HT-29 (cell line): ENCODE data around the gene RBM17. TPM values are rescaled to one million over a fixed set of nuclear protein-coding genes. Genes with fewer than 3 reads are reported as not detected.
"Not testable (repeated sequence)": the region's sequence is repeated elsewhere in the genome, so short reads cannot be mapped to it uniquely, and the experiment has no call there.

ENCODE experiments used
- DNase-seq: peaks from one replicate; pipeline ENCODE4 v3.0.0-alpha.2; 2015; ENCODE audit warnings: low spot score
- total RNA-seq: library from RNA; depleted of rRNA; stranded (reverse); fragments of >200 nt; shearing (Covaris generic); gene quantifications from 2 replicates; pipeline ENCODE4 v1.2.3, GENCODE V29; 2014; rRNA removed

The RBM17 gene
- total RNA-seq, result 47.7 and 48.7 TPM in 2 replicates

DNA sequence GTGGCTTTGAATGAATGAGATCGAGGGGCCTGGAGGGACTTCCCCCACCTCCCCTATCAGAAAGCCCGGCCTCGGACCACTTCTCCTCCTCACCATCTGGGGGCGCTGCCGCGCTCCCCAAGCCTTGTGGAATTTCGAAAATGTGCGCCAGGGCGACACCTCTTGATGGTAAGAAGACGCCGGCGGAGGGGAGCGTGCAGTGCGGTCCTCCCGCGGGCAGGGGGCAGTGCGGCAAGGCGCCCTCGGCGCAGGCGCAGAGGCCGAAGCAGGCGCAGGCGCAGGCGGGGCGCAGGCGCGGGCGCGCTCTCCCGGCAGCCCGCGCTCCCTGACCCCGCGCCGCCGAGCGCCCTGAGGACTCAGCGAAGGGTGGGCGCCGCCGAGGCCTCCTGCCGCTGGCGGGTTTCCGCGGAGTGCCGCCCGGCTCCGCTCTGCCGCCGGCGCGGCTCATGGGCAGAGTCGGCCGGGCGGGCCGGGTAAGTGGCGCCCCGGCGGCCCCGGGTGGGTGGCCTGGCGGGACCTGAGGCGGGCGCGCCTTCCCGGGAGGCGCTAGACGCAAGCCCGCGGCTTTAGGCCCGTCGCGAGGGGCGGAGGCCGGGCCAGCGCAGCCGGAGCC is at the start of gene RBM17:
TSS of gene RBM17 (plus strand) at position 314 of the 613 bp plus-strand sequence. CDS start 8,032 bp downstream, outside the sequence.
- peak; percentile 96 for DNase-seq

DNA sequence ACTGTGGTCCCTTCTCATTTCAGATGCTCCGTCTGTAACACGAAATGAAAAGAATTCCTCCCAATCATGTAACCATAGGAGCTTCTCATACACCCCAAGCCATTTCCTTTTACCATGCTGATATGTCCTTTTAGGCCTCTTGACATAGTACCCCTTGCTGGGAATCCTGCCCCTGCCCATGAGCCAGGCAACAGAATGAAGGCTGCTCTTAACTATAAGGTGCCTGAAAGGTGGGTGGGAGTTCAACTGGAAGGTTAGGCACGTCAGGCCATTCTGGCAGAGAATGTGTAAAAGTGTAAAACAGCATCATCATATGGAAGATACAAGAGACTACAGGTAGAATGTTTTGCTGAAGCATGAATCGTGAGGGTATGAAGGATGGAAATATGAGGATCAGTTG is 49.1 kb upstream of the RBM17 start:
- no peak for DNase-seq

- no peak for DNase-seq
These were observed 48.6 kb upstream of the RBM17 start for GRCh38 chr10:6040205-6040604.

- not testable (repeated sequence) for DNase-seq
These were observed 45.5 kb upstream of the RBM17 start for GRCh38 chr10:6043377-6043776.

DNA sequence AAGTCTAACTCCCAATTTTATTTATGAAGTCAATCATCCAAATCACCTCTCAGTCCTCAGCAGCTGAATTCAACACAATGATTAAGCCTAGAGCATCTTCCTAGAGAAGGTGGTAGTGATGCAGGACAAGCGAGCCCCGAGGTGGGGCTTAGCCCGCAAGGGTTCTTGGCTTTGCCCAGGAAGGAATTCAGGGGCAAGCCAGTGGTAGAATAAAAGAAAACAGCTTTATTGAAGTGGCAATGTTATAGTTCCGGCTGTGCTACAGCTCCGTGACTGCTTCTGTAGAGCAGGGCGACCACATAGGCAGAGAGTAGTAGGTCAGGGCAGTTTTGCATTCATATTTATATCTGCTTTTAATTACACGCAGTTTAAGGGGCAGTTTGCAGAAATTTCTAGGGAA is 44.8 kb upstream of the RBM17 start:
- DNase-seq, result no peak

DNA sequence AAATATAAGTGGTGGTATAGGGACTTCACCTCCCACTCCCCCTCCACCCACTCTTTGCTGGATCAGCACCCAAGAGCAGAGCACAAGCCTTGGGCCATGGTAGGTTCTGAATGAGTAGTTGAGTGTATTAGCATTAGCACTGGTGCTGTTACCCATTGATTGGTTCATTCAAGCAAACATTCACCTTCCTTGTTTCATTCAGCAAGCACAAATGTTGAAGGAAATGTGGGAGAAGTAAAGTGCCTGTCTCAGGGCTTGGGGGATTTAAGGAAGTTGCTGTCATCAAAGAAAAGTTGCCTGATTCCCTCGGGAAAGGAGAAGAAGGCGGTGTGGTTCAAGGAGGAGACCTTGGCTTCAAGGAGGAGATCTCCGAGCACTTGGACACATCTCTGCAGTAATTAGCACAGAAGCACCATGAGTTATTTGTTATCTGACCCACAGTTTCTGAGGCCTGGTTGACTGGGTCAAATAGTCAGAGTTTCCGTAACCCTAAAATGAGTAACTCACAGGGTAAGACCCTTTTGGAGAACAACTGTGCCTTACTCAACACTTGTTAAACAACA is 44.0 kb upstream of the RBM17 start:
- no peak for DNase-seq

DNA sequence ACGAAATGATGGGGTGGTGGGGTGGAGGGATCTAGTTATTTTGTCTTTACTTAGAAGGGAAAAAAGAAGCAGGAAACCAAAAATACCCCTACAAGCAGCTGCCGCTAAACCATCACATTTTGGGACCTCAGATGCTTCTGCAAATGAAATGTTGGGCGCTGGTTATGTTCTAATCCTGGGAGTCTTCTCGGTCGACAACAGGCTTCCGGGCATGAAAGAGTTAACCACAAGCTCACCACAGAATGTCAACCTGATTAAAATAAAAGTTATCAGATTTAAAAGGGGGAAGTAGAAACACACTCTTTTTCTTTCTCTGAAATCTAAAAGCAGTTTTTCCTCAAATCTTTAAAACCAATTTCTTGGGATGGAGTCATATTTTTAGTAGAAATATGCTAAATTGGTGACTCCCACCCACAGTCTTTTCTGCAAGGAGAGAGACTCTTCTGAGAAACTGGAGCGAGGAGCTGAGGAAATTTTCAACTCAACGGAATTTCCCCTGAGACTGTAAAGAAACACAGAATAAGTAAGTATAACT is 43.5 kb upstream of the RBM17 start:
- DNase-seq, result no peak

GRCh38 chr10:6045878-6046772 is 42.7 kb upstream of the RBM17 start:
- DNase-seq, result no peak

GRCh38 chr10:6046773-6047611 is 41.8 kb upstream of the RBM17 start:
- no peak for DNase-seq

GRCh38 chr10:6047847-6048246 is 41.0 kb upstream of the RBM17 start:
- DNase-seq, result no peak

DNA sequence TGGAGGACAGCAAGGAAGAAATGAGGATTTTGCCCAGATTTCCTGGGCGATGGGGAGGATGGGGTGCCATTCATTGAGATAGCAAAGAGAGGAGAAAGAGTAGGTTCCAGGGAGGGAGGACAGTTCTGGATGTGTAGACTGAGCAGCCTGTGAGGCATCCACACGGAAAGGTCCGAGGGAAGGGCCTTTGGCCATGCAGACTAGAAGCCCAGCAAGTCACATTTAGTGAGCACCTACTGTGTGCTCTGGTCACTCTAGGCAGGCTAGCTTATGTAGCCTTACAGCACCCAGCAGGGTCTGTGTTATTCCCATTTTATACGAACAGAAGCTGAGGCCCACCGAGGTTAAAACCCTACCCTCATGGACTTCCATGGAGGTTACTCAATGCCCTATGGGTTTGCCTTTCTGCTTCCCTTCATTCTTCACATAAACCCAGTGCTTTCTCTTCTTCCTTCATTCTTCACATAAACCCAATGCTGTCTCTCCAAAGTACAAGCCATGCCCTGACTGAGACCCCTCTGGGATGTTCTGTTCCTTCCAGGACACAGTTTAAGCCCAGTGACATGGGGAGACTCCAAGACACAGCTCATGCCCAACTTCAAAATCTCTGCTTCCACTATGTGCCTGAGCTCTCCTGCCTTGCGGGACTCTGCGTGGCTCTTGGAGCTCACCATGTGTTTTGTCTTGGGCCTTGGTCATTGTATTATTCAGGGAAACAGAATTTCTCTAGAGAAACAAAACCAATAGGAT is 40.4 kb upstream of the RBM17 start:
- no peak for DNase-seq

GRCh38 chr10:6049031-6049400 is 39.8 kb upstream of the RBM17 start:
- no peak for DNase-seq

DNA sequence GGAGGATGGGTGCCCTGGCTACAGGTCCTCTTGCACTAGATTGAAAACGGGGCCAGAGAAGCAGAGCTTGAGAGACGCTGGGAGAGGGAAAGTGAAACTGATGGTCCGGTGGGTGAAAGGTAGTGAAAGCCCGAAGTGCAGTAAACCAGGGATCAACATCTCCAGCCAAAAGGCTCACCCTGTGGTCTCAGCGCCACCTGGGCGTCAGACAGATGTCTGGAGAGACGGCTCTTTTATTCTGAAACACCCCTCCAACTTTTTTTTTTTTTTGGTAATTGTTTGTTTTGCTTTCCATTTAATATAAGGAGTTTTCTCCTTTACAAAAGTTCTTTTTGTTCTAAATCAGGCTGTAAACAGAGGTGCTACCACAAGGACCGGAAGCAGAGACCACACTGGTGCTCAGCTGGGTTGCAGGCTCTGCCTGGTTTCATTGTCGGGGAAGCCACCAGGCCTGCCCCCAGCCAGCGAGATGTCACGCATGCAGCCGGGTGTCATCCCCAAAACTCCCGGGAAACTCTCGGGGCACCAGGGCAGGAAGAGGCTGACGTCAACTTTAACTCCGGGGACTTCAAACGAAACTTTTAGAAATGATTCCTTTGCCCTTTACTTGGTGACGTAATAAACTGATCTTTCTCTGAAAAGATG is 37.9 kb upstream of the RBM17 start:
- peak; percentile 84 for DNase-seq

DNA sequence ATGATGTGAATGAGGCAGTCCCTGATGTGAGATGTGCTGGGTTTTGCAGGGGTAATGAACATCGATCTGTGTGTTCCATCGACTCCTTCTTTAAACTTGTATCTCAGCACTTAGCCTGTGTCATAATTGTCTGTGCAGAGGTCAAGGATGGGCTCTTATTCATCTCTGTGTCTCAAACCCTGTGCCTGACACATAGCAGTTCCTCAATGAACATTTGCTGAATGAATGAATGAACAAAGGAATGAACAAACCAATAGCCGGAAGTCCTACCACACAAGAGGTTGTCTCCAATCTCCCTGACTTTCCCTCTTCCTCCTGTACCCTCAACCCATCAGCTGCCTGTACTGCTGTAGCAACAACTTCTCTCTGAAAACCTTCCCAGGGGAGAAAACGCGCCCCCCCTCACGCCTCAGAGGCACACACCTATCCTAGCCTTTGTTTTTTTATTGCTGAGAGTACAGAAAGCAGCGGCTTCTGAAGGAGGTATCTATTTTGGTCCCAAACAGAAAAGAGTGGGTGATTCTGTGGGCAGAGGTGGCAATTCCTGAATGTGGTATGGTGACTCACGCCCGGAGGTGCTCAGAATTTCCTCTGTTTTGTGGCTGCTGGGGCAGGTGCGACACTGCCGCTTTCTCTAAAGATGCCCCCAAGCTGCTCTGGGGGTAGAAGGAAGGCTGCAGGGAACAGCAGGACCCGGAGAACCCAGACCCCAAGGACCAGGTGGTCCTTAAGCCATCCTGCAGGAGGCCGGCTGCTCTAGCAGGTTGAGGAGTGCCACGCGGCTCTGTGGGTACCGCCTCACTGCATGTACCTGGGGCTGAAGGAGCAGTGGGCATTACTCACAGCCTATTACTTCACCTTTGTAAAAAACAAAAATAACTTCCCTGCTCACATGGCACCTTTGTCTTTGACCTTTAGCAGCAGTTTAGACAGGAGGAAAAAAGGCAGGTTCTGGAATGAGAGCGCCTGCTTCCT is 36.3 kb upstream of the RBM17 start:
- peak; percentile 47 for DNase-seq

- DNase-seq, result no peak
These were observed 35.5 kb upstream of the RBM17 start for GRCh38 chr10:6053303-6053702.

DNA sequence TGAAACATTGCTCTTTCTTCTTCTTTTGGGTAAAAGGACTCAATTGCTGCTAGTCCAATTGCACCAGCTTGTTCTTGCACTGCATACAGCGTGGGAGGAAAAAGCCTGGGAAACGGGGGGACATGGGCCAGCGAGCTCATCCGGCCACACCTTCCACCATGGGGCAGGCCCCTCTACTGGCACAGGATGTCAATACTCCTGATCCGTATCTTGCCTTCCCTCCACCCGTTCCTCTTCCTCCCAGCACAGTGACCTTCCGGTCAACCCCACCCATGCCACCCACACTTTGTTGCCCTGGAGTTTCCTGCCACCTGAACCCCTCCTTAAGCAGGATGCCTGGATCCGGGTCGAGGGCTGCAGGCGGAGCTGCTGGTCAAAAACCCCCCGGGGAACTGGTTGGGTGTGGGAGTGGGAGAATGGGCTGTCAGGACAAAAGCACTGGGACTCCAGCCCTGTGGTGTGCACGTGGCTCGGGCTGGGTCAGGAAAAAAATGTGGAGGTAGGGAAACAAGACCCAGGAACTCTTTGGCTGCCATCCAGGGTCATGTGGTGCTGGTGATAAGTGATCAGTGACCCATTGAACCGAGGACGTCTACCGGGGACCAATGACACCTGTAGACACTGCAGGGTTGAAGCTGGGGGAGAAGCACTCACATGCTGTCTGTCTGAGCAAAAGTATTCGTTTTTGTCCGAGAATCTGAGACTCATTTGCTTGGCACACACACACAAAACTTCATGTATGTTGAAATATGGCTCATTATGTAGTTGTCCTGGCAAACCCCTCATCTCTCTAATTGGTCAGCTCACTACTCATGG is 34.8 kb upstream of the RBM17 start:
- DNase-seq, result peak; percentile 56

GRCh38 chr10:6054884-6055283 is 34.0 kb upstream of the RBM17 start:
- peak; percentile 11 for DNase-seq

- no peak for DNase-seq
These were observed 32.9 kb upstream of the RBM17 start for GRCh38 chr10:6055929-6056328.
